Fibroblast of mammary gland (primary cell): ENCODE results near the gene KHNYN.

Experiments
- DNase-seq: peaks from one replicate; pipeline ENCODE4 v3.0.0-alpha.2; 2010; ENCODE audit warnings: low read depth
- H3K4me3 ChIP-seq: 2 replicates; pipeline ENCODE4 v1.5.1; 2011; ENCODE audit warnings: low read depth, mild to moderate bottlenecking, low read length, moderate library complexity; ENCODE audit not compliant: control insufficient read depth
- TF ChIP-seq, protein P1 (sequence below): conservative IDR thresholded peaks from 2 replicates; pipeline ENCODE4 v1.5.1; 2011; ENCODE audit warnings: low read depth, low read length, inconsistent platforms; ENCODE audit not compliant: control insufficient read depth, insufficient read depth

The KHNYN gene

DNA sequence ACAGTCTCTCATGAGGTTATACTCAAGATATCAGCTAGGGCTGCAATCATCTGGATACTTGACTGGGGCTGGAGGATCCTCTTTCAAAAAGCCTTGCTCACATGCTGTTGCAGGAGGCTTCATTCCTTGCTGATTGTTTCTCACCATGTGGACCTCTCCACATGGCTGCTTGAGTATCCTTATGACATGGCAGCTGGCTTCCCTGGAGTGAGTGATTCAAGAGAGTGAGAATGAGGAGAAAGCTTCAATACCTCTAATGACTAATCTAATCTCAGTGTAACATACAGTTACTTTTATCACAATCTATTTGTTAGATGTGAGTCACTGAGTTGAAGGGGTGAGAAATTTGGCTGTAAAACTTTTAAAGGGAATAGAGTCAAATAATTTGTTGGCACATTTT is 27.2 kb downstream of the KHNYN start:
- TF ChIP-seq, protein P1, sequence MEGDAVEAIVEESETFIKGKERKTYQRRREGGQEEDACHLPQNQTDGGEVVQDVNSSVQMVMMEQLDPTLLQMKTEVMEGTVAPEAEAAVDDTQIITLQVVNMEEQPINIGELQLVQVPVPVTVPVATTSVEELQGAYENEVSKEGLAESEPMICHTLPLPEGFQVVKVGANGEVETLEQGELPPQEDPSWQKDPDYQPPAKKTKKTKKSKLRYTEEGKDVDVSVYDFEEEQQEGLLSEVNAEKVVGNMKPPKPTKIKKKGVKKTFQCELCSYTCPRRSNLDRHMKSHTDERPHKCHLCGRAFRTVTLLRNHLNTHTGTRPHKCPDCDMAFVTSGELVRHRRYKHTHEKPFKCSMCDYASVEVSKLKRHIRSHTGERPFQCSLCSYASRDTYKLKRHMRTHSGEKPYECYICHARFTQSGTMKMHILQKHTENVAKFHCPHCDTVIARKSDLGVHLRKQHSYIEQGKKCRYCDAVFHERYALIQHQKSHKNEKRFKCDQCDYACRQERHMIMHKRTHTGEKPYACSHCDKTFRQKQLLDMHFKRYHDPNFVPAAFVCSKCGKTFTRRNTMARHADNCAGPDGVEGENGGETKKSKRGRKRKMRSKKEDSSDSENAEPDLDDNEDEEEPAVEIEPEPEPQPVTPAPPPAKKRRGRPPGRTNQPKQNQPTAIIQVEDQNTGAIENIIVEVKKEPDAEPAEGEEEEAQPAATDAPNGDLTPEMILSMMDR, result no peak
- no peak overlapping the region for H3K4me3 ChIP-seq
- DNase-seq, result no peak

DNA sequence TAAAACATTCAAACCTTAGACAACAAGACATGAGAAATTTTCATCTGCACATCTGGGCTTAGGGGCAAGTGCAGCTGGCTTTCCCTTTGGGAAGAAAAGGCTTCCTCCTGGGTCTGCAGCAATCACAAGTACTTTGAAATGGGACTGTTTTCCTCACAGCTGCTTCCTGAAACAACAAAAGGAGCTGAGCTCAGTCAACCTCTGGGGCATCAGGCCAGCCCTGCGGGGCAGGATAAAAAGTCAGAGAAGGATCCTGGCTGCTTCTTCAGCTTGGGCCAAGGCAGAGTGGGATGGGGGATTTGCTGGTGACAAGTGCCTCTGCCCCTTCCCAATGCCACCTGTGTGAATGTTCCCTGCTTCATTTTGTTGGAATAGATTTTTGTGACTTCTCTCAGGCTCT is 29.0 kb downstream of the KHNYN start:
- DNase-seq, result no peak
- no peak overlapping the region for H3K4me3 ChIP-seq
- TF ChIP-seq, protein P1, result no peak

DNA sequence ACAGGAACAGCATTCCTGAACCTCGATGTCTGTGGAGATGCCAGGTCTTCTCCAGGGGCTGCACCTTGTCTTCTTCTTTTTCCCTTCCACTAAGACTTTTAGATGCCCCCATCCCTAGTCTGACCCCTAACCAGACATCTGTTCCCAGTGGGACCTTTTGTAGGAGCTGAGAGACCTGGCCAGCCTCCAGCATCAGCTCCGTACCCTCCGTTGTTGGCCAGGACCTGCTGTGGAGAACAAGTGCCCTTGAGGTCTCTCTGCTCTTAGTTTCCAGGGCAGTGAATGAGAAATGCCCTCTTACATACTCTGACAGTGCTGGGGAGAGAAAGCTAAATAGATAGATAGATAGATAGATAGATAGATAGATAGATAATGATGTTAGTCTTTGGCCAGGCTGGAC is 29.6 kb downstream of the KHNYN start:
- TF ChIP-seq, protein P1, result no peak
- no peak overlapping the region for H3K4me3 ChIP-seq
- DNase-seq, result no peak

DNA sequence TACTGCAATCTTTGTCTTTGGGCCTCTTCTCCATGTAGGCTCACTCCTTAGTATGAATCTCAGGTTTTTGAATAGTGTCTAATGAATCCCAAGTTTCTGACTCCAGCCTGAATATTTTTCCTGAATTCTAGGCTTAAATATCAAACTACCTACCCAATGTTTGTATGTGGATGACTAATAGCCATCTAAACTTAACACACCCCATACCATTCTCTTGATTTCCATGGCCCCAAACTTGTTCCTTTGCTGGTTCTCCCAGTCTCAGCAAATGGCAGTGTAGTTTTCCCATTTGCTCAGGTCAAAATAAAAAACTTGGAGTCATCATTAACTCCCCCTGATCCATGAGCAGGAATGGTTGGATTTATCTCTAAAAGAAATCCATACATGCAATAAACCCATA is 31.6 kb downstream of the KHNYN start:
- H3K4me3 ChIP-seq, result no peak overlapping the region
- DNase-seq, result no peak
- TF ChIP-seq, protein P1, result no peak

DNA sequence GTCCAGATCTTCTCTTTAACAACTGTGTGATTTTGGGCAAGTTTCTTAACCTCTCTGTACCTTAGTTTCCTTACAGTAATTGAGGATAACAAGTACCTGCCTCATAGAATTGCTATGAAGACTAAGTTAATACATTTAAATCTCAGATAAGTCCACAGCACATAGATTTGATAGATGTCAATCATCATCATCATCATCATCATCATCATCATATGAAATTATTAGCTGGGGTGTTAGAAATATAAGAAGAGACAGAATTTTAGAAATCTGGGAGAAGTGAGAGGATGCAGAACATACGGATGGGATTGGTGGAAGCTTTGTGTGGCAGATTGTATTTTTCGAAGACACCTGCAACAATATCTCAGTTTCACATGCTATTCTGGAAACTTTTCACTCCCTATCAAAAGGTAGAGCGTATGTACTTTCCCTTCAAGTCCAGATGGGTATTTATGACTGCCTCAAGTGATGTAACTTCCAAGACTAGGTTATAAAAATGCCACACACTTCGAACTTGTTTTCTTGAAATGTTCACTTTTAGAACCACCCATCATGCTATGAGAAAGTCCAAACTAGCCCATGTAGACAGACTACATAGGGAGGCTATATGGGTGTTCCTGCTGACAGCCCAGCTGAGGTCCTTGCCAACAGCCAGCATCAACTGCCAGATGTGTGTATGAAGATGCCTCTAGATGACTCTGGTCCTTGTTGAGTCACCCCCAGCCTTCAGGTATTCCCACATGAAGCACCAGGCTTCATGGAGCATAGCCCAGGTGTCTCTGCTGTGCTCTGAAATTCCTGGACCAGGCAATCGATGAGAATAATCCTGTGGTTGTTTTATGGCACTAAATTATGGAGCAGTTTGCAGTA is 33.5 kb downstream of the KHNYN start:
- TF ChIP-seq, protein P1, result no peak
- no peak overlapping the region for H3K4me3 ChIP-seq
- DNase-seq, result no peak

DNA sequence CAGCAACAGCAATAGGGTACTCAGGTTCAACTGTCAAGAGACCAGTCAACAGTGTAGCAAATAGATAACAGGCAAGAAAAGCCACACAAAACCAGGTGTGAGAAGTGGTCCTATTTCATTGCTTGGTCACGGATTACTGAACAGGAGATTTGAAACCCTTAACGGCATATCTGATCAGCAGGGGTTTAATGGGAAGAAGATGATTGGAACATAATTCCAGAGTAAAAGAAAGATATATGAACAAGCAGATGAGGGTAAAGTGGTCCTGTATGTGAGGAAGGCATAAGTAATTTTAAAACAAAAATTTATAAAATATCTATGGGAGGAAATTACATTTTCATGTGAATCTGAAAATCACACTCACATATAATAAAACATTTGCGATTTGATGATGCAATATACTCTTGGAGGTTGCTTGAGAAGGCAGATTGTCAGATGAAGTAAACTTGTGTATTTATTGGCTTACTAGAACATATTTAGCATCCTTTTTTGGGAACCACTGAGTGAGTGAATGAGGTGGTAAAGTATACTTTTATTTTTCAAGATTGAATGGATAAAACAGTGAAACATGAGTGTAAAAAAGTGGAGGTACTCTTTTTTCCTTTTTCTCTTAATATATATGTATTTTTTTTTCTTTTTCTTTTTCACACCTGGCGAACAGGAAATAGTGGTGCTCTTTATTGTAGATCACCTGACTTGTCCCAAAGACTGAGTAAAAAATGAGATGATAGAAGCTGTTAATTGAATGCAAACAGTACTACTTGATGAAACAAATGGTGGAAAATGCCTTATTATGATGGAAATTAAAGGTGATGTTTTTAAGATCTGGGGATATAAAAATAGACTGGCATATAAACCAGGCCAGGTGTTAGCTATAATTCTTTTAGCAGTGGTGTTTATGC is 34.4 kb downstream of the KHNYN start:
- no peak for DNase-seq

More for the DNA sequence above, 34.4 kb downstream of the KHNYN start:
- TF ChIP-seq, protein P1, result no peak
- no peak overlapping the region for H3K4me3 ChIP-seq
